Loucy (cell line): ENCODE results near the gene SCN4A.

Experiments used
- H2AFZ ChIP-seq: fragments of 200-600 bp; sonication (generic); 2 replicates; pipeline ENCODE4 v1.6.0; 2016; ENCODE audit warnings: antibody characterized with exemption, mild to moderate bottlenecking, low read length, moderate library complexity
- H3F3A ChIP-seq: fragments of 200-600 bp; 2 replicates; pipeline ENCODE4 v1.6.0; 2016; ENCODE audit warnings: antibody characterized with exemption, low read depth, mild to moderate bottlenecking
- H3K27me3 ChIP-seq: fragments of 200-600 bp; sonication (generic); 2 replicates; pipeline ENCODE4 v1.6.1; 2014; ENCODE audit warnings: low read length, mild to moderate bottlenecking; ENCODE audit not compliant: insufficient read depth, poor library complexity, severe bottlenecking
- H3K36me3 ChIP-seq: fragments of 200-600 bp; sonication (generic); 2 replicates; pipeline ENCODE4 v1.6.1; 2016; ENCODE audit warnings: low read length; ENCODE audit not compliant: insufficient read depth
- H3K4me1 ChIP-seq: fragments of 200-600 bp; sonication (generic); 2 replicates; pipeline ENCODE4 v1.5.1; 2014; ENCODE audit warnings: low read length, mild to moderate bottlenecking; ENCODE audit not compliant: insufficient read depth, poor library complexity, severe bottlenecking
- H3K4me2 ChIP-seq: fragments of 200-600 bp; sonication (generic); 2 replicates; pipeline ENCODE4 v1.6.0; 2014; ENCODE audit warnings: antibody characterized with exemption, low read length, low read depth, mild to moderate bottlenecking; ENCODE audit not compliant: poor library complexity, severe bottlenecking
- H3K4me3 ChIP-seq: fragments of 200-600 bp; sonication (generic); 2 replicates; pipeline ENCODE4 v1.5.1; 2014; ENCODE audit warnings: low read length, mild to moderate bottlenecking, mixed read lengths; ENCODE audit not compliant: poor library complexity, severe bottlenecking
- H3K79me2 ChIP-seq: fragments of 200-600 bp; sonication (generic); 2 replicates; pipeline ENCODE4 v1.6.1; 2014; ENCODE audit warnings: low read length; ENCODE audit not compliant: insufficient read depth
- H3K9ac ChIP-seq: fragments of 200-600 bp; sonication (generic); 2 replicates; pipeline ENCODE4 v1.6.0; 2014; ENCODE audit warnings: mild to moderate bottlenecking, low read depth, low read length, moderate library complexity; ENCODE audit not compliant: poor library complexity, severe bottlenecking
- H3K9me2 ChIP-seq: fragments of 200-600 bp; sonication (generic); replicated peaks from 2 replicates; pipeline ENCODE4 v1.6.1; 2016; ENCODE audit warnings: low read depth, low read length, mixed read lengths
- H3K9me3 ChIP-seq: fragments of 200-600 bp; sonication (generic); 2 replicates; pipeline ENCODE4 v1.6.1; 2014; ENCODE audit warnings: mild to moderate bottlenecking, antibody characterized with exemption, low read length, low read depth; ENCODE audit not compliant: insufficient read depth
- H4K20me1 ChIP-seq: fragments of 200-600 bp; sonication (generic); 2 replicates; pipeline ENCODE4 v1.6.0; 2014; ENCODE audit warnings: antibody characterized with exemption, low read length, mild to moderate bottlenecking; ENCODE audit not compliant: insufficient read depth, poor library complexity, severe bottlenecking
- EZH2phosphoT487 ChIP-seq: fragments of 200-600 bp; IDR thresholded peaks from 2 replicates; pipeline ENCODE4 v1.6.1; 2018; ENCODE audit warnings: antibody characterized with exemption, mild to moderate bottlenecking, moderate library complexity, borderline replicate concordance
- TF ChIP-seq, protein P1 (sequence below): fragments of 200-600 bp; sonication (generic); conservative IDR thresholded peaks from 2 replicates; pipeline ENCODE4 v1.5.1; 2014; ENCODE audit warnings: mild to moderate bottlenecking, antibody characterized with exemption, low read length

Gene SCN4A

DNA sequence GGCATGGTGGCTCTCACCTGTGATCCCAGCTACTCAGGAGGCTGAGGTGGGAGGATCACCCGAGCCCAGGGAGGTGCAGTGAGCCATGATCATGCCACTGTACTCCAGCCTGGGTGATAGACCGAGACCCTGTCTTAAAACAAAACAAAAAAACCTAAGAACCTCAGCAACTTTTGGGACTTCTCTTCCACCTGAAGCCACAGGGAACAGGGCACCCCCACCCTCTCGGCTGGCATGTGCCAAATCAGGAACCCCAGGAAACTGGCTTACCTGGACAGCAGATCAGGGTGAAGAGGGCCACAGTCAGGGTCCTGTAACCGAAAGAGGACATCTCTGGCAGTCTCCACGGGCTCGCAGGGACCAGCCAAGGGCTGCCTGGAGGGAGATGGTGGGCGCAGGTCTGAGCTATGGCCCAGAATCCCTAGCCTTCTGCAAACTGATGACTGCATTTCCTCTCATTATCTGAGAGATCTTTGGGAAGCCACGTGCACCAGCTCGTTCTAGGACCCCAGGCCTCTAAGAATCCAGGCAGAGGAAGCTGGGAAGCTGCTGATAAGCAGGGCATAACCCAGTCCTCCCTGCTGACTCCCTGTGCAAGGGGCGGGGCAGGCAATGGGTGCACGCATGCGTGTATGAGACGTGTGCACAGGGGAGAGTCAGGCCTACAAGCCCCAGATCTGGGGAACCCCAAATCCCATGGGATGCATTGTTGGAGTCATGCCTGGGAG, 33.8 kb upstream of the SCN4A start:
- H3K4me2 ChIP-seq, result no peak overlapping the region
- H3K9me2 ChIP-seq, result no peaks in the 10 kb centered on the region
- H3K79me2 ChIP-seq, result peaks cover 50% of the 10 kb centered on the region
- no peak overlapping the region for H3K9ac ChIP-seq
- peaks cover 37% of the 10 kb centered on the region; the same call in 1 of the 2 replicates for H3K36me3 ChIP-seq
- H3K27me3 ChIP-seq, result no peaks in the 10 kb centered on the region
- H3K4me1 ChIP-seq, result peaks cover 33% of the 10 kb centered on the region
- no peak for TF ChIP-seq EZH2phosphoT487
- TF ChIP-seq, protein P1, sequence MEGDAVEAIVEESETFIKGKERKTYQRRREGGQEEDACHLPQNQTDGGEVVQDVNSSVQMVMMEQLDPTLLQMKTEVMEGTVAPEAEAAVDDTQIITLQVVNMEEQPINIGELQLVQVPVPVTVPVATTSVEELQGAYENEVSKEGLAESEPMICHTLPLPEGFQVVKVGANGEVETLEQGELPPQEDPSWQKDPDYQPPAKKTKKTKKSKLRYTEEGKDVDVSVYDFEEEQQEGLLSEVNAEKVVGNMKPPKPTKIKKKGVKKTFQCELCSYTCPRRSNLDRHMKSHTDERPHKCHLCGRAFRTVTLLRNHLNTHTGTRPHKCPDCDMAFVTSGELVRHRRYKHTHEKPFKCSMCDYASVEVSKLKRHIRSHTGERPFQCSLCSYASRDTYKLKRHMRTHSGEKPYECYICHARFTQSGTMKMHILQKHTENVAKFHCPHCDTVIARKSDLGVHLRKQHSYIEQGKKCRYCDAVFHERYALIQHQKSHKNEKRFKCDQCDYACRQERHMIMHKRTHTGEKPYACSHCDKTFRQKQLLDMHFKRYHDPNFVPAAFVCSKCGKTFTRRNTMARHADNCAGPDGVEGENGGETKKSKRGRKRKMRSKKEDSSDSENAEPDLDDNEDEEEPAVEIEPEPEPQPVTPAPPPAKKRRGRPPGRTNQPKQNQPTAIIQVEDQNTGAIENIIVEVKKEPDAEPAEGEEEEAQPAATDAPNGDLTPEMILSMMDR, result no peak
- peaks cover 4% of the 10 kb centered on the region for H4K20me1 ChIP-seq
- H2AFZ ChIP-seq, result no peak overlapping the region
- no peak overlapping the region for H3K4me3 ChIP-seq
- no peaks in the 10 kb centered on the region for H3F3A ChIP-seq
- H3K9me3 ChIP-seq, result no peaks in the 10 kb centered on the region; the same call in 1 of the 2 replicates

DNA sequence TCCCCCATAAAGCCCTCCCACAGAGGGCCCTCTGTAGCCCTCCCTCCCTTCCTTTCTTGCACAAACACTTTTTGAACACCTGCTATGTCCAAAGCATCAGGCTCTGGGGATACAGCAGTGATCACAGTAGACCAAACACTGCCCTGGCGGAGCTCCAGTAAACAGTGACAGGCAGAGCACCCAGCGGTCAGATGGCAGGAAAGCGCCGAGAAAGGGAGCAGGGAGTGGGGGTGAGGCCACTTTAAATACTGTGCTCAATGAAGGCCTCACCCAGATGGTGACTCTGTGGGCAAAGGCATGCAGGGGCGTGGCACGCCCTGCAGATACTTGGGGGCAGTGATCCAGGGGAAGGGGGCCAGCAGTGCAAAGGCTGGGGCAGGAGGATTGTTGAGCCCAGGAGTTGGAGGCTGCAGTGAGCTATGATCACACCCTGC, 33.0 kb upstream of the SCN4A start:
- H3K9me2 ChIP-seq, result no peaks in the 10 kb centered on the region
- peaks cover 33% of the 10 kb centered on the region for H3K4me1 ChIP-seq
- H2AFZ ChIP-seq, result no peak overlapping the region
- H3K36me3 ChIP-seq, result peaks cover 37% of the 10 kb centered on the region; the same call in 1 of the 2 replicates
- H3K4me3 ChIP-seq, result no peak overlapping the region
- H3K9ac ChIP-seq, result no peak overlapping the region
- no peaks in the 10 kb centered on the region for H3F3A ChIP-seq
- TF ChIP-seq EZH2phosphoT487, result no peak
- TF ChIP-seq, protein P1, result no peak
- H3K9me3 ChIP-seq, result no peaks in the 10 kb centered on the region; the same call in 1 of the 2 replicates
- no peaks in the 10 kb centered on the region for H3K27me3 ChIP-seq
- no peak overlapping the region for H3K4me2 ChIP-seq
- peaks cover 4% of the 10 kb centered on the region for H4K20me1 ChIP-seq
- H3K79me2 ChIP-seq, result peaks cover 42% of the 10 kb centered on the region

DNA sequence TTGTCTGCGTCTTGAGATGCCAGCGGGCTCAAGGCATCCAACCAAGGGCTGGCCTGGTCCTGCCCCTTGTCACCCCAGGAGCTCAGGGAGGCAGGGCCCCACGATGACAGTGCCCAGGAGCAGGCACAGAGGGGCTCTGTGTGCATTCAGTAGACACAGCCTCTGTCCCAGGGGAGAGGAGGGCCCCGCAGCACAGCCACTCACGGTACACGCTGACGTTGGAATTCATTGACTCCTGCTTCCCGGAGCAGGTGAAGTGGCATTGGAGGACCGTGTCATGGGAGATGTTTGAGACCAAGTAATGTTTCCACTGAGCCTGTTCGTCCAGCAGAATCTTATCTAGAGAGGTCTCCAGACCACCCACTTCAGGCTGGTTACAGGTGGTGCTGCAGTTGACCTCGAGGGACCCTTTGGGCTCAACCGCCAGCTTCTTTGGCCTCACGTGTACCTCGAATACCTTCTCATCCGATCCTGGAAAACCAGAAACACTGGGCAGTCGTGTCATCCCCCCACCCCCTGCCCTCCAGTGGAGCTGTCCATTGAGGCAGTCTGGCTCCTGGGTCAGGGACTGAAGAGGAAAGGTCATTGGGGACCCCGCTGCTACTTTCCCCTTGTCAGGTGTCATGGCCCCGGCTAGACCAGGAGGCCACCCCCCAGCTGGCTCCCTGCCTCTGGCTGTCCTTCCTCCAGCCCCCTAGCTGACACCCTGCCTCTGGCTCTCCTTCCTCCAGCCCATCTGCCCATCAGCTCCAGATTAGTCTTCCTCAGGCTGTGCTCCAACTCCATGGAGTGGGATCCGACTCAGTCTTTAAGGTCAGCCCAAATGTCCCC, 32.4 kb upstream of the SCN4A start:
- Histone ChIP-seq H3K27me3 (no peaks in the 10 kb centered on the region), H3K9me3 (no peaks in the 10 kb centered on the region; the same call in 1 of the 2 replicates), H3K79me2 (peaks cover 36% of the 10 kb centered on the region), H4K20me1 (peaks cover 4% of the 10 kb centered on the region), H2AFZ (no peak overlapping the region), H3K36me3 (peaks cover 37% of the 10 kb centered on the region; the same call in 1 of the 2 replicates), H3K4me3 (no peak overlapping the region), H3K9me2 (no peaks in the 10 kb centered on the region), H3K4me1 (peaks cover 33% of the 10 kb centered on the region), H3K9ac (no peak overlapping the region), H3K4me2 (no peak overlapping the region), H3F3A (no peaks in the 10 kb centered on the region)
- TF ChIP-seq, protein P1, result no peak
- no peak for TF ChIP-seq EZH2phosphoT487
